ENCODE measurements around the gene GNA14. TPM values are rescaled to one million over a fixed set of nuclear protein-coding genes. Genes with fewer than 3 reads are reported as not detected.
A peak's percentile ranks its signal among the peaks of the same experiment; 100 is the strongest.

GNA14 gene
- polyA plus RNA-seq, 3 donors = 0.04 TPM; not detected in 2

DNA sequence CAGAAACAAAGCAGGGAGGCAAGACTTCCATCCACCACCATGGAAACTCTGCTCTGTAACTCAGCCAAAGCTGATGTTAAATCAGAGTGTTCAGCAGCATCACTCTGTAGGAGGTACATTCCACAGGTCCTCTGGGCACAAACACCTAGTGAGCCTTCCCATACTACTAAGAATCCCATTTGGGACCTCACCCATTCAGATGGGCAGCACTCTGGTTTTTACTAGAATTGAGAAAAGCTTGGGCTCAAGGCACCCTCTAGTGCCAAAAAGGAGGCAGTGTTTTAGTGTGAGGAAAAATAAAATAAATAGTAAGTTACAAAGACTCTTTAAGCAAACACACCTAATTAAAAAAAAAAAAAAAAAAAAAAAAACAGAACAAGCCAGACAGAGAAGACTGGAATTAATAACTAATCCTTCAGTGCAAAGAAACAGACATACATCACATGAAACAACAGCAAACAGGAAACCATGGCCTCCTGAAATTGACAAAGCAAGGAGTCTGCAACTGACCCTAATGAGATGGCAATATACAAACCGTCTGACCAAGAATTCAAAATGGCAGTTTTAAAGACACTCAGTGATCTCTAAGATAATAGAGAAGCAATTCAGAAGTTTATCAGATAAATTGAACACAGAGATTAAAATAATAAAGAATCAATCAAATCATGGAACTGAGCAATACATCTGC, 159.5 kb downstream of the GNA14 start:
- Histone ChIP-seq H3K79me2 (ENCODE audit: insufficient read depth, low read length) (no peaks in the 10 kb centered on the region), H3K27ac (ENCODE audit: low read depth in 1 of 2, low read length in 2 of 2) (no peak overlapping the region), H3K4me1 (ENCODE audit: control insufficient read depth in 1 of 2, insufficient read depth in 2 of 2, low read length in 2 of 2) (no peaks in the 10 kb centered on the region), H3K4me2 (replicated peaks; ENCODE audit: extremely low read depth, low read length, poor library complexity, severe bottlenecking) (peak overlapping the region; percentile 53), H2AFZ (ENCODE audit: insufficient read depth, low read depth, low read length, poor library complexity, severe bottlenecking) (peak overlapping the region; percentile 65), H3K27me3 (ENCODE audit: control insufficient read depth in 2 of 2, insufficient read depth in 2 of 2, low read length in 2 of 2) (no peaks in the 10 kb centered on the region), H3K4me3 (replicated peaks in 1 of 3; ENCODE audit: low read depth in 2 of 3, low read length in 3 of 3) (peak overlapping the region in 1 of 3 experiments; percentile 59), H3K9me3 (replicated peaks in 1 of 2; ENCODE audit: control insufficient read depth in 1 of 2, insufficient read depth in 1 of 2, low read length in 2 of 2) (peaks cover 8 to 9% of the 10 kb centered on the region in 2 donors), H4K20me1 (ENCODE audit: insufficient read depth, low read length) (no peaks in the 10 kb centered on the region), H3K9ac (ENCODE audit: insufficient read depth, low read length, poor library complexity, severe bottlenecking) (no peak overlapping the region), H3K36me3 (replicated peaks in 1 of 2; ENCODE audit: control insufficient read depth in 1 of 2, insufficient read depth in 2 of 2, low read length in 2 of 2) (no peaks in the 10 kb centered on the region)
- Mint-ChIP-seq H3K27ac (no peak overlapping the region), H3K4me1 (peaks cover 15% of the 10 kb centered on the region), H3K9me3 (peaks cover 12 to 30% (median 20%) of the 10 kb centered on the region in 7 donors), H3K27me3 (ENCODE audit: low read depth in 3 of 3) (no peaks in the 10 kb centered on the region), H3K4me3 (peak overlapping the region in 1 of 2 donors; percentile 92), H3K36me3 (no peaks in the 10 kb centered on the region)
- no CpG with 5 or more reads among the region's 1 CpG for WGBS (ENCODE audit: insufficient coverage)
- intact Hi-C loops (cut with micrococcal nuclease) = no loop called here
- no peak for DNase-seq
- TF ChIP-seq CTCF (IDR thresholded peaks at IDR 0.05) = no peak

- no peaks in the 10 kb centered on the region for H3K36me3 ChIP-seq (replicated peaks in 1 of 2; ENCODE audit: control insufficient read depth in 1 of 2, insufficient read depth in 2 of 2, low read length in 2 of 2)
- H3K9me3 ChIP-seq (replicated peaks in 1 of 2; ENCODE audit: control insufficient read depth in 1 of 2, insufficient read depth in 1 of 2, low read length in 2 of 2) = peaks cover 8 to 9% of the 10 kb centered on the region in 2 donors
- H4K20me1 ChIP-seq (ENCODE audit: insufficient read depth, low read length) = no peaks in the 10 kb centered on the region
- peaks cover 15% of the 10 kb centered on the region for H3K4me1 Mint-ChIP-seq
- intact Hi-C loops (cut with micrococcal nuclease) = no loop called here
- H3K79me2 ChIP-seq (ENCODE audit: insufficient read depth, low read length) = no peaks in the 10 kb centered on the region
- no peaks in the 10 kb centered on the region for H3K4me1 ChIP-seq (ENCODE audit: control insufficient read depth in 1 of 2, insufficient read depth in 2 of 2, low read length in 2 of 2)
- TF ChIP-seq CTCF (IDR thresholded peaks at IDR 0.05) = no peak
- peaks cover 12 to 32% (median 29%) of the 10 kb centered on the region in 7 donors for H3K9me3 Mint-ChIP-seq
- H3K4me3 ChIP-seq (replicated peaks in 1 of 3; ENCODE audit: low read depth in 2 of 3, low read length in 3 of 3) = no peak overlapping the region
- no CpG with 5 or more reads among the region's 1 CpG for WGBS (ENCODE audit: insufficient coverage)
- no peaks in the 10 kb centered on the region for H3K36me3 Mint-ChIP-seq
- H2AFZ ChIP-seq (ENCODE audit: insufficient read depth, low read depth, low read length, poor library complexity, severe bottlenecking) = no peak overlapping the region
- no peak overlapping the region for H3K27ac ChIP-seq (ENCODE audit: low read depth in 1 of 2, low read length in 2 of 2)
- DNase-seq = no peak
- no peaks in the 10 kb centered on the region for H3K27me3 Mint-ChIP-seq (ENCODE audit: low read depth in 3 of 3)
- H3K4me3 Mint-ChIP-seq = no peak overlapping the region
- no peak overlapping the region for H3K4me2 ChIP-seq (replicated peaks; ENCODE audit: extremely low read depth, low read length, poor library complexity, severe bottlenecking)
- no peak overlapping the region for H3K9ac ChIP-seq (ENCODE audit: insufficient read depth, low read length, poor library complexity, severe bottlenecking)
- H3K27ac Mint-ChIP-seq = no peak overlapping the region
- no peaks in the 10 kb centered on the region for H3K27me3 ChIP-seq (ENCODE audit: control insufficient read depth in 2 of 2, insufficient read depth in 2 of 2, low read length in 2 of 2)
Observed at GRCh38 chr9:77486968-77487367, 161.2 kb downstream of the GNA14 start.
